Retinal pigment epithelial cell (primary cell): Measurements from ENCODE around the gene UCP3.
A peak's percentile ranks its signal among the peaks of the same experiment; 100 is the strongest.

ENCODE experiments used
- DNase-seq: peaks from one replicate; pipeline ENCODE4 v3.0.0-alpha.2; 2010; ENCODE audit warnings: low read depth
- H3K4me3 ChIP-seq: 2 replicates; pipeline ENCODE4 v1.5.1; 2011; ENCODE audit warnings: mild to moderate bottlenecking, low read length, control low read depth, moderate library complexity
- CTCF ChIP-seq: conservative IDR thresholded peaks from 2 replicates; pipeline ENCODE4 v1.5.1; 2011; ENCODE audit warnings: low read depth, low read length, control low read depth, inconsistent platforms

UCP3 gene

GRCh38 chr11:74008373-74009229 is at the start of gene UCP3:
Gene UCP3, minus strand, starts transcription at chr11:74009085. Its CDS starts 2,043 bp downstream, at chr11:74007042.
- no peak within 1 kb of the TSS for H3K4me3 ChIP-seq
- no peak for DNase-seq
- TF ChIP-seq CTCF: no peak

- H3K4me3 ChIP-seq: no peak overlapping the region
- no peak for DNase-seq
- TF ChIP-seq CTCF: no peak
Measured at GRCh38 chr11:74057249-74058151, 48.6 kb upstream of the UCP3 start.

GRCh38 chr11:74055938-74056337 is 47.1 kb upstream of the UCP3 start:
- DNase-seq: peak; percentile 13
- no peak overlapping the region for H3K4me3 ChIP-seq
- no peak for TF ChIP-seq CTCF

GRCh38 chr11:74050465-74050864 is 41.6 kb upstream of the UCP3 start:
- H3K4me3 ChIP-seq: no peak overlapping the region
- DNase-seq: no peak
- no peak for TF ChIP-seq CTCF

- no peak for DNase-seq
- no peak overlapping the region for H3K4me3 ChIP-seq
- no peak for TF ChIP-seq CTCF
Measured at GRCh38 chr11:74048993-74049392, 40.1 kb upstream of the UCP3 start.

- no peak for DNase-seq
- H3K4me3 ChIP-seq: no peak overlapping the region
- TF ChIP-seq CTCF: no peak
Measured at GRCh38 chr11:74044538-74044937, 35.7 kb upstream of the UCP3 start.
